ENCODE measurements around the gene VWA8. TPM values are rescaled to one million over a fixed set of nuclear protein-coding genes. Genes with fewer than 3 reads are reported as not detected.

VWA8 gene
- total RNA-seq, 4 donors from 2014 or later, result 19.5 to 26.2 (median 21.6) TPM

DNA sequence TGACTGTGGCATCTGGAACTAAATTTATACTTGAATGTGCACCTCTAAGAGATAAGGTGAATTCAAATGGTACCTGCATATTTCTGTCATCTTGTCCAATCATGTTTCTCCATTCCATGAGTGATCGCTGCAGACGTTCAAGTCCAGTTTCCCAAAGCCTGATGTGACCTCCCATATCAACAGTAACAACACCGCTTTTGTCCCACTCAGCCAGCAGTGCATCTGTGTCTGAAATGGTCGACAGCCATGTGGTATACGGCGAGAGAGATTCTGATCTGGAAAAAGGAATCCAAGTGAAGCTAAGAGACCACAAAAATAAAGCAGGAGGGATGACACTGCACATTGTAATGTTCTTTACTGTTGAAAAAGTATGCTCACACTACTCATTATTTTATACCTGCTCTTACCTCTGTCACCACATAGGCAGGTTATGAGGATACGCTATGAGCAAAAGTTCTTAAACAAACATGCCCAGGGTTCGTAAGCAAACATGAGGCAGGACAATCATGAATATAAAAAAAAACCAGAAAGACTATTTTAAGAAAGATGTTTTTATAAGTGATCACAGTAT, 290.0 kb downstream of the VWA8 start:
- no peak for DNase-seq (ENCODE audit: extremely low spot score)
- whole genome bisulfite sequencing, result 85% methylated on average over 8 of the region's 8 CpGs
- Histone ChIP-seq H3K4me3 (no peak overlapping the region), H3K27ac (replicated peaks in 1 of 4) (no peak overlapping the region), H3K4me1 (peaks cover 0 to 20% (median 17%) of the 10 kb centered on the region in 4 donors), H3K27me3 (no peaks in the 10 kb centered on the region), H3K9me3 (no peaks in the 10 kb centered on the region), H3K36me3 (no peaks in the 10 kb centered on the region)
- TF ChIP-seq CTCF (IDR thresholded peaks at IDR 0.05), result no peak
- no peak for TF ChIP-seq POLR2A (IDR thresholded peaks at IDR 0.05; ENCODE audit: low read depth)
- no peak for TF ChIP-seq EP300 (IDR thresholded peaks at IDR 0.05)
- TF ChIP-seq POLR2AphosphoS5 (IDR thresholded peaks at IDR 0.05), result no peak
- intact Hi-C loops (cut with DNase I), result loop anchor here (5.0 kb wide), 2 partner anchors 161 to 371 kb away; no protein-coding TSS in a partner anchor

GRCh38 chr13:41668130-41668757, 292.7 kb downstream of the VWA8 start:
- peaks cover 0 to 33% (median 24%) of the 10 kb centered on the region in 4 donors for H3K4me1 ChIP-seq
- no peak for DNase-seq (ENCODE audit: extremely low spot score)
- intact Hi-C loops (cut with DNase I), result loop anchor here (2.0 to 5.0 kb wide), 2 partner anchors 294 to 441 kb away; partner anchors contain the start of gene VWA8
- H3K9me3 ChIP-seq, result no peaks in the 10 kb centered on the region
- H3K27ac ChIP-seq (replicated peaks in 1 of 4), result peak overlapping the region in 2 of 4 donors; percentile 29 to 32
- H3K4me3 ChIP-seq, result no peak overlapping the region
- 11% methylated on average over 1 of the region's 1 CpG for WGBS
- H3K36me3 ChIP-seq, result no peaks in the 10 kb centered on the region
- peak; percentile 75 to 89 (median 80) for TF ChIP-seq CTCF (IDR thresholded peaks at IDR 0.05)
- TF ChIP-seq POLR2A (IDR thresholded peaks at IDR 0.05; ENCODE audit: low read depth), result no peak
- TF ChIP-seq EP300 (IDR thresholded peaks at IDR 0.05), result no peak
- peak; percentile 20 to 69 for TF ChIP-seq POLR2AphosphoS5 (IDR thresholded peaks at IDR 0.05)
- no peaks in the 10 kb centered on the region for H3K27me3 ChIP-seq

- Histone ChIP-seq H3K4me1 (peaks cover 0 to 33% (median 24%) of the 10 kb centered on the region in 4 donors), H3K9me3 (no peaks in the 10 kb centered on the region), H3K27me3 (no peaks in the 10 kb centered on the region), H3K36me3 (peaks cover 0 to 7% (median 0%) of the 10 kb centered on the region in 4 donors), H3K4me3 (no peak overlapping the region), H3K27ac (replicated peaks in 1 of 4) (no peak overlapping the region)
- DNase-seq (ENCODE audit: extremely low spot score), result no peak
- TF ChIP-seq POLR2AphosphoS5 (IDR thresholded peaks at IDR 0.05) (no peak), EP300 (IDR thresholded peaks at IDR 0.05) (no peak), POLR2A (IDR thresholded peaks at IDR 0.05; ENCODE audit: low read depth) (no peak)
- intact Hi-C loops (cut with DNase I), result loop anchor here (5.0 kb wide), 1 partner anchor 296 kb away; the partner anchor contains the start of gene VWA8
- 89% methylated on average over 4 of the region's 4 CpGs for WGBS
Observed at GRCh38 chr13:41666644-41667043, 294.3 kb downstream of the VWA8 start.

- H3K27ac ChIP-seq (replicated peaks in 1 of 4), result no peak overlapping the region
- no peaks in the 10 kb centered on the region for H3K27me3 ChIP-seq
- peaks cover 0 to 7% (median 0%) of the 10 kb centered on the region in 4 donors for H3K36me3 ChIP-seq
- H3K9me3 ChIP-seq, result no peaks in the 10 kb centered on the region
- no peak overlapping the region for H3K4me3 ChIP-seq
- DNase-seq (ENCODE audit: extremely low spot score), result no peak
- H3K4me1 ChIP-seq, result peaks cover 0 to 18% (median 15%) of the 10 kb centered on the region in 4 donors
- WGBS, result 92% methylated on average over 2 of the region's 2 CpGs
- TF ChIP-seq EP300 (IDR thresholded peaks at IDR 0.05) (no peak), POLR2AphosphoS5 (IDR thresholded peaks at IDR 0.05) (no peak), POLR2A (IDR thresholded peaks at IDR 0.05; ENCODE audit: low read depth) (no peak), CTCF (IDR thresholded peaks at IDR 0.05) (no peak)
- intact Hi-C loops (cut with DNase I), result no loop called here
Observed at GRCh38 chr13:41660411-41660810, 300.5 kb downstream of the VWA8 start.

DNA sequence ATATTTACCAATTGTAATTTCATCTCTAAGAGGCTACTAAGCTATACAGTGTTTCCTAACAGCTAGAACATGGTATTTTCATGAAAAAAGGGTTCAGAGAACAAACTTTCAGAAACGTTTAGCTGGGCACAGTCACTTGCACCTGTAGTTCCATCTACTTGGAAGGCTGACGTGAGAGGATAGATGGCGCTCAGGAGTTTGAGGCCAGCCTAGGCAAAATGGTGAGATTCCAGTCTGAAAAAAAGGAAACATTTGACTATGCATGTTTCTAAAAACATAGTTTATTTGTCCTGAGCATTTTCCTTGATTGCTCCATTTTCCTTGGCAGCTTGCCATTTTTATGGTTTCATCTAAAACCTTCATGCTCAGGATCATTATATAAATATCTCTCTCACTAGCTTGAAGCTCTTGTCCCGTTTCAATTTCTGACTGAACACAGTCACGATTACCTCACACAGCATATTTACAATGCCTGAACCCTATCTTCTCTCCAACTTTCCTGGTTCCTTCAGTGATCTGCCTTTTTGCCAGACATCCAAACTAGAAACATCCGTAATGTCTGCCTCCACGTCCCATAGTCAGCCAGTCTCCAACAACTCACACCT, 302.8 kb downstream of the VWA8 start:
- intact Hi-C loops (cut with DNase I), result loop anchor here (10.0 kb wide), 1 partner anchor 203 kb away; the partner anchor contains the start of gene RGCC
- WGBS, result 58% methylated on average over 7 of the region's 7 CpGs
- TF ChIP-seq EP300 (IDR thresholded peaks at IDR 0.05) (no peak), POLR2AphosphoS5 (IDR thresholded peaks at IDR 0.05) (no peak), CTCF (IDR thresholded peaks at IDR 0.05) (no peak), POLR2A (IDR thresholded peaks at IDR 0.05; ENCODE audit: low read depth) (no peak)
- peaks cover 0 to 7% (median 0%) of the 10 kb centered on the region in 4 donors for H3K36me3 ChIP-seq
- no peak for DNase-seq (ENCODE audit: extremely low spot score)
- H3K27ac ChIP-seq (replicated peaks in 1 of 4), result peak overlapping the region in 1 of 4 donors; percentile 8
- H3K27me3 ChIP-seq, result no peaks in the 10 kb centered on the region
- peaks cover 0 to 10% (median 7%) of the 10 kb centered on the region in 4 donors for H3K4me1 ChIP-seq
- no peak overlapping the region for H3K4me3 ChIP-seq
- no peaks in the 10 kb centered on the region for H3K9me3 ChIP-seq
